ENCODE results near the gene ARHGAP45.

- TF ChIP-seq CTCF (IDR thresholded peaks at IDR 0.05) (no peak), POLR2A (IDR thresholded peaks at IDR 0.05) (no peak), EP300 (IDR thresholded peaks at IDR 0.05) (no peak)
These were observed 3.7 kb upstream of the ARHGAP45 start for GRCh38 chr19:1063030-1063908.

Data from tibial nerve (tissue), 4 donors.